LNCAP (cell line): ENCODE results near the gene TOR4A.

Source experiments
- TF ChIP-seq, protein P1 (sequence below): fragments of 450-650 bp; IDR thresholded peaks from 2 replicates; pipeline ENCODE4 v1.5.1; 2017; ENCODE audit warnings: mild to moderate bottlenecking

TOR4A gene

DNA sequence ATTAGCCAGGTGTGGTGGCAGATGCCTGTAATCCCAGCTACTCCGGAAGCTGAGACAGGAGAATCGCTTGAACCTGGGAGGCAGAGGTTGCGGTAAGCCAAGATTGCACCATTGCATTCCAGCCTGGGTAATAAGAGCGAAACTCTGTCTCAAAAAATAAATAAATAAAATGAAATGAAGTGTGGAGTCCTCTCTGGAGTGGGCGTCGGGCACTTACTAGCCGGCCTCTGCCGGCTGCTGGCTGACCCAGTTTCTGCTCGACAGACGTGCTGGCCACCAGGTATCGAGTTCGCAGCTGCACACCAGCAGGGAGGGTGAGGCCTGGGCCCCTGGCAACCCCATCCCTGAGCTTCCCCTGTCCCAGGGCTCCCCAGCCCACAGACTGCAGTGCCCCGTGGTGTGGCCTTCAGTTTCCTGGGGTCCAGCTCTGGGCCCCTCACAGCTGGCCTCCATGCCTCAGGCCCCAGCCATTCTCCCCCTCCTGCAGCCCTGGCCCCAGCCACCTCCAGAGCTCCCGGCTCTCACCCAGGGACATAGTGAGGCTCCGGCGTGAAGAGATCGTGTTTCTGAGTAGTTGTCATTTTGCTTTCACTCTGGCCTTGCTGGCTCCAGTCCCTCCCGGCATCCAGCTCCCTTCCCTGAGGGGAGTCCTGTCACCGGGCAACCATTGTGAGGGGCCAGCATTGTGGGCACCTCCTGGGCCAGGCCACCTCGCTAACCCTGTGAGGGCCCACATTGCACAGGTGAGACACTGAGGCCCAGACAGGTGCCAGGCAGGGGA lies 30.2 kb upstream of the TOR4A start:
- TF ChIP-seq, protein P1, sequence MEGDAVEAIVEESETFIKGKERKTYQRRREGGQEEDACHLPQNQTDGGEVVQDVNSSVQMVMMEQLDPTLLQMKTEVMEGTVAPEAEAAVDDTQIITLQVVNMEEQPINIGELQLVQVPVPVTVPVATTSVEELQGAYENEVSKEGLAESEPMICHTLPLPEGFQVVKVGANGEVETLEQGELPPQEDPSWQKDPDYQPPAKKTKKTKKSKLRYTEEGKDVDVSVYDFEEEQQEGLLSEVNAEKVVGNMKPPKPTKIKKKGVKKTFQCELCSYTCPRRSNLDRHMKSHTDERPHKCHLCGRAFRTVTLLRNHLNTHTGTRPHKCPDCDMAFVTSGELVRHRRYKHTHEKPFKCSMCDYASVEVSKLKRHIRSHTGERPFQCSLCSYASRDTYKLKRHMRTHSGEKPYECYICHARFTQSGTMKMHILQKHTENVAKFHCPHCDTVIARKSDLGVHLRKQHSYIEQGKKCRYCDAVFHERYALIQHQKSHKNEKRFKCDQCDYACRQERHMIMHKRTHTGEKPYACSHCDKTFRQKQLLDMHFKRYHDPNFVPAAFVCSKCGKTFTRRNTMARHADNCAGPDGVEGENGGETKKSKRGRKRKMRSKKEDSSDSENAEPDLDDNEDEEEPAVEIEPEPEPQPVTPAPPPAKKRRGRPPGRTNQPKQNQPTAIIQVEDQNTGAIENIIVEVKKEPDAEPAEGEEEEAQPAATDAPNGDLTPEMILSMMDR, result no peak

DNA sequence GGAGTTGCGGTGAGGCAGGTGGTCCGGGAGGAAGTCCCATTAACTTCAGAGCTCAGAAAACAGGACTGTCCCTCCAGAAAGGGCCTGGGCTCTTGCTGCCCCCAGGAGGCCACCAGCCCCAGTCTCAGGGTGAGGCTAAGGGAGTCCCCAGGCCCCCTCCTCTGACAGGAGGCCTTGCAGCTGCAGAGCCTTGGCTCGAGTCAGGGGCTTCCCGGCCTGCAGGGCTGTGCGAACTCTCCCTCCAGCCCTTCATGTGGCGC lies 29.7 kb upstream of the TOR4A start:
- TF ChIP-seq, protein P1, result no peak

DNA sequence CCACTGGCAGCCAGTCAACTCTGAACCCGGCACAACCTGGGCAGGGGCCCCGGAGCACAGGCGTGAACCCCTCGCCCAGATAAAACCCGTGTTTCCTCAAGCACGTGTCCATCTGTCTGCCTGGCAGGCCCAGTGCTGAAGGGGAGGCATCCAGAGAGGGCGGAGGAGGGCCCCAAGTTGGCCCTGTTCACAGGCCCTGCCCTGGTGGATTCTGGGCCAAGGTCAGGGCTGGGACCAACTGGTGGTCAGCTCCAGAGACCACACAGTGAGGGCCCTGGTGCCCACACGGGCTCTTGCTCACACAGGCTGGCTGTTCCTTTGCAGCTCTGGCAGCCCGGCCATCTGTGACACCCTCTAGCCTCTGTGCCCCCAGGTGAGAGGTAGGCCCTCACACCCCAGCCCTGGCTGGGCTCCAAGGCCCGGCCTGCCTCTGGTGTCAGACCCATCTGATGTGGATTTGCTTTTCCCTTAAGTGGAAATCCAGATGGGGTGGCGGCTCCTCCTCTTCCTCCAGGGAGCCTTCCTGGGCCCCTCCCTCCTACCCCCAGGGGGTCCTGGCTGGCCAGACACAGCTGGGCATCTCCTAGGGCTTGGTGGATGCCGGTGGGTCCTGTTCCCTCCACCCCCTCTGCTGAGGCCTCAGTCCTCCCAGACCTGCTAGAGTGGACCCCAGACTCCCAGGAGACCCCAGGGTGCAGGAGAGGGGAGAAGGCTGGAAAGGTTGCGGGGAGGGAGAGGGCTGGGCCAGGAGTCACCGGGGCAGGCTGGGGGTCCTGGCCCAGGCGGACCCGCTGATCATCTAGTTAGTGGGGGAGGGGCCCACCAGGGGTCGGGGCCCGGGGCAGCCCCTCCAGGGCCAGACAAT lies 27.0 kb upstream of the TOR4A start:
- TF ChIP-seq, protein P1, result no peak

DNA sequence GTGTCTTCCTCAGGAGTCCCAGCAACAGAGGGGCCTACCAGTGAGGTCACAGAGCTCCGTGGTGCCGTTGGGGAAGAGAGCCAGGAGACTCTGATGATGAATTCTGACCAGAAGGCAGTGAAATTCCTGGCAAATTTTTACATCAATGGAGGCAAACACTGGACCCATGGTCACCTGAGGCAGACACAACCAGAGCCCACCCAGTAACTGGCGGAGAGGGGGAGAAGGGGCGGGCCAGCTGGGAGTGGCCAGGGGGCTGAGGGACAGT lies 26.4 kb upstream of the TOR4A start, which contains the start of gene STPG3:
Gene STPG3, plus strand, starts transcription at position 93 of the 268 bp plus-strand sequence. Its CDS starts 1 bp downstream, at position 94.
- TF ChIP-seq, protein P1, result no peak

DNA sequence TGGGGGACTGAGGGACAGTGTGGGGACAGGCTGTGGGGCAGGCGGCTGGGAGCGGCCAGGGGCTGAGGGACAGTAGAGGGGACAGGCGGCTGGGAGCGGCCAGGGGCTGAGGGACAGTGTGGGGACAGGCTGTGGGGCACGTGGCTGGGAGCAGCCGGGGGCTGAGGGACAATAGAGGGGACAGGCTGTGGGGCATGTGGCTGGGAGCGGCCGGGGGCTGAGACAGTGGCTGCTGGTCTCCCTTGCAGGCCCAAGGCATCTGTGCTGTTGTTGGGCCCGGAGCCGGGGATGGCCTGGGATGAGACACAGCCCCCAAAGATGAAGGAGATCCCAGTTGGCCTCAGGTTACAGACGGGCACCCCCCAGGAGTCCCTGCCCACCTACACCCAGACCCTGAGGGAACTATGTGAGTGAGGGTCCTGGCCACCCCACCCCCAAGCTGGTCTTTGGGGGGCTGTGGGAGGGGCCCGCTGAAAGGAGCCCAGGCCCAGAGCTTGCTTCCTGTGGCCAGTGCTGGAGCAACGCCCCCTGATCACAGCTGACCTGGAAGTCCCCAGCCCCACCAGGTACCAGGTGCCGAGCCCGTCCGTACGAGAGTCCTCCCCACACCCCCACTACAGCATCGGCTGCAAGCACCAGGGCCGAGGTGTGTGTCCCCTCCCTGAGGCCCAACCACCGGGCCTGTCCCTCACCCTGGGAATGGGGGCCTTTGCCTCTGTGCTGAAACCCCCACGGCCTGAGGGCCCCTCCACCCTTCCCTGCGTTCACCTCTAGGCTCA lies 25.8 kb upstream of the TOR4A start:
- TF ChIP-seq, protein P1, result no peak

DNA sequence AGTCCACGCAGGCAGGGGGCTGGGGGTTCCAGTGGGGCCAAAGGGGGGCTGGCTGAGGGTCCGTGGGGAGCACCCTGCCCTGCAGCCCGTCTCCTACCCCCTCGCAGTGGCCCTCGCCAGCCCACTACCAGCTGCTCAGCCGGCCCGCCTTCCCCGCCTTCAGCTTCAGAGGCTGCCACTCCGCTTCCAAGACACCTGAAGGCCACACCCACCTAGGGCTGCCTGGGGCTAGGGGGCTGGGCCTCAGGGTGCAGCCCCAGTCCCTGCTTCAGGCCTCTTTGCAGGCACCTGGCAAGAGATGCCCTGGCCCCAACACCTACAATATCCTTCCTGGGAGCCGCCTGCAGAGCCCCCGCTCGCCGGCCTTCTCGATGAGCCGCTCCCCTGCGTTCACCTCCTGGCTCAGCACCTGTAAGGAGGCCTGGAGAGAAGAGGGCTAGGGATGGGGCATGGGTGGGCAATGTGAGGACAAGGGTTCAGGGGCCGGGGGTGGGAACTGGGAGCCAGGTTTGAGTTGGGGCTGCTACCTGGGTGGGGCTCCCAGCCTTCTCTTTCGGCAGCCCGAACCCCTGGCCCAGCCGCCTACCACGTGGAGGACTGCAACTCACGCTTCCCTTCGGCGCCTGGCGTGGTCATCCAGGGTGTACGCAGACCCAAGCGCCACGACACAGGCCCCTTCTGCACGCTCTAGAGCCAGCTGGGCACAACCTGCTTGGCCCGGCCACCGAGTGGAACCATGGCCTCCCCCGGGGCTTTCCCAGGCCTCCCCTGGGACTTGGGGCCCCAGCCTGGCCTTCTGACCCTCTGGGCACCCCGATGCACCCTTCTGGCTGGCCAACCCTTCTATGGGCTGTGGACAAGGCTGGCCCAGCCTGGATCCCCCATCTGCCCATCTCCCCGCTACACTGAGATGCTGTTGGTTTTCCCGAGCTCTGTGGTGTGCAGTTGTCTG lies 24.7 kb upstream of the TOR4A start:
- TF ChIP-seq, protein P1, result no peak
